Esophagus (tissue), 2 donors: Measurements from ENCODE around the gene LRMDA. TPM values are rescaled to one million over a fixed set of nuclear protein-coding genes. Genes with fewer than 3 reads are reported as not detected.

Experiments used
- H3K27ac ChIP-seq, 2 donors: one replicate each; pipeline ENCODE4 v1.5.1; 2013; ENCODE audit warnings: low read depth in 2 of 2, mild to moderate bottlenecking in 2 of 2, inconsistent platforms in 1 of 2, low read length in 1 of 2, moderate library complexity in 1 of 2
- H3K27me3 ChIP-seq, 2 donors: one replicate each; pipeline ENCODE4 v1.6.1; 2013; ENCODE audit warnings: low read length in 2 of 2, control low read depth in 1 of 2, mild to moderate bottlenecking in 1 of 2; ENCODE audit not compliant: insufficient read depth in 2 of 2, control insufficient read depth in 1 of 2
- H3K36me3 ChIP-seq, 2 donors: one replicate each; pipeline ENCODE4 v1.6.1; 2013; ENCODE audit warnings: low read length in 1 of 2; ENCODE audit not compliant: control insufficient read depth in 2 of 2, insufficient read depth in 2 of 2
- H3K4me1 ChIP-seq, 2 donors: one replicate each; pipeline ENCODE4 v1.6.1; 2013; ENCODE audit warnings: low read length in 1 of 2; ENCODE audit not compliant: control insufficient read depth in 2 of 2, insufficient read depth in 2 of 2
- H3K4me3 ChIP-seq, 2 donors: one replicate each; pipeline ENCODE4 v1.5.1; 2013; ENCODE audit warnings: low read length in 2 of 2, mild to moderate bottlenecking in 2 of 2, low read depth in 1 of 2, moderate library complexity in 1 of 2
- H3K9me3 ChIP-seq, 2 donors: one replicate each; pipeline ENCODE4 v1.6.1; 2013; ENCODE audit warnings: mild to moderate bottlenecking in 2 of 2, low read depth in 1 of 2, low read length in 1 of 2, moderate library complexity in 1 of 2; ENCODE audit not compliant: control insufficient read depth in 2 of 2, insufficient read depth in 1 of 2
- WGBS, 2 donors: extraction: QIAGEN DNeasy Blood & Tissue Kit; methylation state at CpG; one replicate each; pipeline ENCODE4 v1.1.7; 2013; 5-methylcytosine and 5-hydroxymethylcytosine counted together
- polyA plus RNA-seq, 2 donors: library from polyadenylated mRNA; stranded (reverse); fragments of 200-250 nt; gene quantifications; one replicate each; pipeline ENCODE4 v1.2.3, GENCODE V29; 2013
- donor health status: healthy with polysubstance abuse.
- donor health status: Bipolar disorder and iron deficiency.

LRMDA gene
- polyA plus RNA-seq, result 1 to 10 TPM; 1.8 to 4.0 TPM

- no peaks in the 10 kb centered on the region for H3K27me3 ChIP-seq
- no peaks in the 10 kb centered on the region for H3K36me3 ChIP-seq
- peaks cover 5 to 10% of the 10 kb centered on the region in 2 donors for H3K4me1 ChIP-seq
- H3K9me3 ChIP-seq, result no peaks in the 10 kb centered on the region
- WGBS, 2 donors, result 13 to 18% methylated on average over 40 to 82 of the region's 82 CpGs
- peak within 1 kb of the TSS; percentile 63 to 83 for H3K27ac ChIP-seq
- peak within 1 kb of the TSS; percentile 49 to 54 for H3K4me3 ChIP-seq
Observed at GRCh38 chr10:75431180-75432111, at the start of gene LRMDA. TSS of gene LRMDA (plus strand) at chr10:75431624.

- Histone ChIP-seq H3K36me3 (no peaks in the 10 kb centered on the region), H3K4me1 (no peaks in the 10 kb centered on the region), H3K4me3 (no peak overlapping the region), H3K27ac (no peak overlapping the region), H3K9me3 (peaks cover 0 to 3% of the 10 kb centered on the region in 2 donors), H3K27me3 (no peaks in the 10 kb centered on the region)
- WGBS, 2 donors, result 92 to 99% methylated on average over 3 of the region's 3 CpGs
Observed at GRCh38 chr10:75386128-75386527, 45.3 kb upstream of the LRMDA start.

- peaks cover 0 to 3% of the 10 kb centered on the region in 2 donors for H3K9me3 ChIP-seq
- H3K4me3 ChIP-seq, result no peak overlapping the region
- H3K27ac ChIP-seq, result no peak overlapping the region
- no peaks in the 10 kb centered on the region for H3K27me3 ChIP-seq
- 98 to 100% methylated on average over 3 of the region's 3 CpGs for WGBS, 2 donors
- no peaks in the 10 kb centered on the region for H3K4me1 ChIP-seq
- no peaks in the 10 kb centered on the region for H3K36me3 ChIP-seq
Observed at GRCh38 chr10:75388082-75388481, 43.3 kb upstream of the LRMDA start.

GRCh38 chr10:75390178-75390577 lies 41.2 kb upstream of the LRMDA start:
- Histone ChIP-seq H3K4me3 (no peak overlapping the region), H3K36me3 (no peaks in the 10 kb centered on the region), H3K9me3 (peaks cover 0 to 3% of the 10 kb centered on the region in 2 donors), H3K27me3 (no peaks in the 10 kb centered on the region), H3K27ac (no peak overlapping the region), H3K4me1 (peaks cover 0 to 5% of the 10 kb centered on the region in 2 donors)

- 89 to 95% methylated on average over 2 of the region's 2 CpGs for WGBS, 2 donors
Observed at GRCh38 chr10:75392271-75392670, 39.2 kb upstream of the LRMDA start.

GRCh38 chr10:75392744-75393143 lies 38.7 kb upstream of the LRMDA start:
- H3K27me3 ChIP-seq, result no peaks in the 10 kb centered on the region
- H3K36me3 ChIP-seq, result no peaks in the 10 kb centered on the region
- H3K9me3 ChIP-seq, result no peaks in the 10 kb centered on the region
- H3K27ac ChIP-seq, result no peak overlapping the region
- H3K4me1 ChIP-seq, result peaks cover 0 to 5% of the 10 kb centered on the region in 2 donors
- H3K4me3 ChIP-seq, result no peak overlapping the region

More at GRCh38 chr10:75392271-75392670, 39.2 kb upstream of the LRMDA start:
- Histone ChIP-seq H3K36me3 (no peaks in the 10 kb centered on the region), H3K4me3 (no peak overlapping the region), H3K27ac (no peak overlapping the region), H3K4me1 (peaks cover 0 to 5% of the 10 kb centered on the region in 2 donors), H3K27me3 (no peaks in the 10 kb centered on the region), H3K9me3 (no peaks in the 10 kb centered on the region)

- Histone ChIP-seq H3K4me1 (peaks cover 0 to 5% of the 10 kb centered on the region in 2 donors), H3K27ac (peak overlapping the region in 1 of 2 donors; percentile 96), H3K36me3 (peaks cover 0 to 8% of the 10 kb centered on the region in 2 donors), H3K27me3 (no peaks in the 10 kb centered on the region), H3K9me3 (no peaks in the 10 kb centered on the region), H3K4me3 (no peak overlapping the region)
- 84 to 92% methylated on average over 7 of the region's 7 CpGs for WGBS, 2 donors
Observed at GRCh38 chr10:75394221-75394620, 37.2 kb upstream of the LRMDA start.

- Histone ChIP-seq H3K27me3 (no peaks in the 10 kb centered on the region), H3K4me3 (peak overlapping the region; percentile 72 to 80), H3K36me3 (peaks cover 0 to 14% of the 10 kb centered on the region in 2 donors), H3K27ac (peak overlapping the region; percentile 93 to 96), H3K4me1 (peaks cover 0 to 7% of the 10 kb centered on the region in 2 donors), H3K9me3 (no peaks in the 10 kb centered on the region)
- WGBS, 2 donors, result 9 to 10% methylated on average over 56 to 64 of the region's 64 CpGs
Observed at GRCh38 chr10:75395066-75395931, 36.1 kb upstream of the LRMDA start.

GRCh38 chr10:75395932-75396630 lies 35.3 kb upstream of the LRMDA start:
- WGBS, 2 donors, result 10 to 12% methylated on average over 65 of the region's 65 CpGs
- no peaks in the 10 kb centered on the region for H3K27me3 ChIP-seq
- no peaks in the 10 kb centered on the region for H3K9me3 ChIP-seq
- peaks cover 0 to 14% of the 10 kb centered on the region in 2 donors for H3K36me3 ChIP-seq
- H3K27ac ChIP-seq, result peak overlapping the region; percentile 93 to 96
- H3K4me3 ChIP-seq, result peak overlapping the region; percentile 72 to 80
- H3K4me1 ChIP-seq, result peaks cover 0 to 7% of the 10 kb centered on the region in 2 donors
